ENCODE measurements around the gene ST14. TPM values are rescaled to one million over a fixed set of nuclear protein-coding genes. Genes with fewer than 3 reads are reported as not detected.

Gene ST14
- total and polyA plus RNA-seq, 11 donors = 0.37 to 13.0 (median 1.3) TPM

DNA sequence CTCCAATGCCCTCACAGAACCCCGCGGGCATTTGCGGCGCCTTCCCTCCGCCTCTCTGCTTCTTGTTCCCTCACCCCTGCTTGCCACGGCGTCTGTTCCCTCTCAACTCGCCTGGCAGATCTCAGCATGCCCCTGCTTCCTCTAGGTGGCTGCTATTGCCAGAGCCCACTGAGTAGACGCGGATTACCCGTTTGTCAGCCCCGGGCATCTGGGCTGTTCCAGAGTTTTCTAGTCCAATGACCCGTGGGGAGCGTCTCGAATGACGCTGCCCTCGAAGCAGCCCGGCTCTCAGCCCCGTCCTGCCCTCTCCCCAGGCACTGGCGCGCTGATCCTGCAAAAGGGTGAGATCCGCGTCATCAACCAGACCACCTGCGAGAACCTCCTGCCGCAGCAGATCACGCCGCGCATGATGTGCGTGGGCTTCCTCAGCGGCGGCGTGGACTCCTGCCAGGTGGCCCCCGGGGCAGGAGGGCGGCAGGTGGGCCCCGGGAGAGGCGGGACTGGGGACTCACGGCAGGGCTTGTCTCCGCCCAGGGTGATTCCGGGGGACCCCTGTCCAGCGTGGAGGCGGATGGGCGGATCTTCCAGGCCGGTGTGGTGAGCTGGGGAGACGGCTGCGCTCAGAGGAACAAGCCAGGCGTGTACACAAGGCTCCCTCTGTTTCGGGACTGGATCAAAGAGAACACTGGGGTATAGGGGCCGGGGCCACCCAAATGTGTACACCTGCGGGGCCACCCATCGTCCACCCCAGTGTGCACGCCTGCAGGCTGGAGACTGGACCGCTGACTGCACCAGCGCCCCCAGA, 49.7 kb downstream of the ST14 start:
- Histone ChIP-seq H3K36me3 (no peaks in the 10 kb centered on the region), H3K9me3 (no peaks in the 10 kb centered on the region), H3K4me3 (no peak overlapping the region), H3K27ac (no peak overlapping the region), H3K4me1 (peaks cover 0 to 8% (median 4%) of the 10 kb centered on the region in 12 donors), H3K27me3 (peaks cover 0 to 6% (median 0%) of the 10 kb centered on the region in 9 donors)
- WGBS, 4 donors = 93 to 95% (median 94%) methylated on average over 35 to 53 of the region's 53 CpGs
- ATAC-seq = no peak
- DNase-seq = peak in 2 of 5 donors; percentile 16 to 18
- TF ChIP-seq POLR2A (IDR thresholded peaks at IDR 0.05) = no peak
- TF ChIP-seq, protein P1, sequence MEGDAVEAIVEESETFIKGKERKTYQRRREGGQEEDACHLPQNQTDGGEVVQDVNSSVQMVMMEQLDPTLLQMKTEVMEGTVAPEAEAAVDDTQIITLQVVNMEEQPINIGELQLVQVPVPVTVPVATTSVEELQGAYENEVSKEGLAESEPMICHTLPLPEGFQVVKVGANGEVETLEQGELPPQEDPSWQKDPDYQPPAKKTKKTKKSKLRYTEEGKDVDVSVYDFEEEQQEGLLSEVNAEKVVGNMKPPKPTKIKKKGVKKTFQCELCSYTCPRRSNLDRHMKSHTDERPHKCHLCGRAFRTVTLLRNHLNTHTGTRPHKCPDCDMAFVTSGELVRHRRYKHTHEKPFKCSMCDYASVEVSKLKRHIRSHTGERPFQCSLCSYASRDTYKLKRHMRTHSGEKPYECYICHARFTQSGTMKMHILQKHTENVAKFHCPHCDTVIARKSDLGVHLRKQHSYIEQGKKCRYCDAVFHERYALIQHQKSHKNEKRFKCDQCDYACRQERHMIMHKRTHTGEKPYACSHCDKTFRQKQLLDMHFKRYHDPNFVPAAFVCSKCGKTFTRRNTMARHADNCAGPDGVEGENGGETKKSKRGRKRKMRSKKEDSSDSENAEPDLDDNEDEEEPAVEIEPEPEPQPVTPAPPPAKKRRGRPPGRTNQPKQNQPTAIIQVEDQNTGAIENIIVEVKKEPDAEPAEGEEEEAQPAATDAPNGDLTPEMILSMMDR (IDR thresholded peaks at IDR 0.05) = no peak
- intact Hi-C loops (cut with DNase I) = no loop called here

- H3K27ac ChIP-seq = no peak overlapping the region
- ATAC-seq (no peak), DNase-seq (peak in 2 of 5 donors; percentile 8)
- peaks cover 0 to 6% (median 0%) of the 10 kb centered on the region in 9 donors for H3K27me3 ChIP-seq
- H3K4me1 ChIP-seq = peaks cover 0 to 8% (median 4%) of the 10 kb centered on the region in 12 donors
- no peaks in the 10 kb centered on the region for H3K9me3 ChIP-seq
- no peaks in the 10 kb centered on the region for H3K36me3 ChIP-seq
- H3K4me3 ChIP-seq = no peak overlapping the region
- intact Hi-C loops (cut with DNase I) = loop anchor here in 9 of 10 donors (5.0 to 10.0 kb wide), 7 partner anchors 175 to 685 kb away; partner anchors contain the start of gene ADAMTS8 (in 3 of the 9)
- TF ChIP-seq POLR2A (IDR thresholded peaks at IDR 0.05) = no peak
- TF ChIP-seq, protein P1 (IDR thresholded peaks at IDR 0.05) = no peak
- WGBS, 4 donors = 83 to 90% (median 89%) methylated on average over 17 to 23 of the region's 23 CpGs
Observed at GRCh38 chr11:130209954-130210854, 50.6 kb downstream of the ST14 start.

GRCh38 chr11:130211144-130211543, 51.6 kb downstream of the ST14 start:
- TF ChIP-seq, protein P1 (IDR thresholded peaks at IDR 0.05) = no peak
- TF ChIP-seq POLR2A (IDR thresholded peaks at IDR 0.05) = no peak
- no peak for ATAC-seq
- Histone ChIP-seq H3K27me3 (peaks cover 0 to 6% (median 0%) of the 10 kb centered on the region in 9 donors), H3K9me3 (no peaks in the 10 kb centered on the region), H3K4me3 (no peak overlapping the region), H3K4me1 (peaks cover 0 to 8% (median 4%) of the 10 kb centered on the region in 12 donors), H3K36me3 (no peaks in the 10 kb centered on the region), H3K27ac (no peak overlapping the region)
- intact Hi-C loops (cut with DNase I) = loop anchor here in 9 of 10 donors (5.0 to 10.0 kb wide), 7 partner anchors 174 to 684 kb away; partner anchors contain the start of gene ADAMTS8 (in 3 of the 9)
- WGBS, 4 donors = 94 to 98% (median 96%) methylated on average over 3 of the region's 3 CpGs
- DNase-seq = peak in 2 of 5 donors; percentile 2 to 6

Data from heart left ventricle (tissue), 16 donors.